Bronchial epithelial cell (primary cell): Measurements from ENCODE around the gene CCDC169. TPM values are rescaled to one million over a fixed set of nuclear protein-coding genes. Genes with fewer than 3 reads are reported as not detected.

Source experiments
- DNase-seq: peaks from one replicate; pipeline ENCODE4 v3.0.0-alpha.2; 2010; ENCODE audit warnings: low read depth
- FAIRE-seq: peaks from 2 replicates; lab custom pipeline; 2011; peaks lifted over from hg19 to GRCh38; lab: Jason Lieb, UNC
- H3K27me3 ChIP-seq: 2 replicates; pipeline ENCODE4 v1.5.1; 2011; ENCODE audit warnings: low read length; ENCODE audit not compliant: control insufficient read depth, insufficient read depth
- H3K36me3 ChIP-seq: 2 replicates; pipeline ENCODE4 v1.5.1; 2011; ENCODE audit warnings: low read length; ENCODE audit not compliant: control insufficient read depth, insufficient read depth
- H3K4me3 ChIP-seq: 2 replicates; pipeline ENCODE4 v1.5.1; 2011; ENCODE audit warnings: mild to moderate bottlenecking, low read depth, low read length, control low read depth
- CTCF ChIP-seq: IDR thresholded peaks from 2 replicates; pipeline ENCODE4 v1.5.1; 2011; ENCODE audit warnings: mild to moderate bottlenecking, moderate library complexity, low read length, control low read depth, inconsistent platforms; ENCODE audit not compliant: insufficient read depth, severe bottlenecking
- total RNA-seq: library from RNA; depleted of rRNA; stranded (reverse); fragments of >200 nt; gene quantifications from 2 replicates; pipeline ENCODE4 v1.2.1, GENCODE V29; 2014

CCDC169 gene
- 1.5 and 1.8 TPM in 2 replicates for total RNA-seq

- TF ChIP-seq CTCF, result no peak
- H3K27me3 ChIP-seq, result no peaks in the 10 kb centered on the region
- FAIRE-seq (no peak), DNase-seq (peak; percentile 32)
- H3K36me3 ChIP-seq, result no peaks in the 10 kb centered on the region
- H3K4me3 ChIP-seq, result peak within 1 kb of the TSS; percentile 56
Measured at GRCh38 chr13:36297366-36298338, at the start of gene CCDC169. Gene CCDC169 (minus strand): TSS chr13:36297814. CDS start chr13:36297719, 95 bp downstream.

GRCh38 chr13:36346222-36347083 is 48.8 kb upstream of the CCDC169 start, which contains the start of gene SPART:
Gene SPART (minus strand): TSS chr13:36346394. CDS start chr13:36335830, 10,564 bp downstream.
- FAIRE-seq, result no peak
- TF ChIP-seq CTCF, result peak; percentile 97
- DNase-seq, result peak; percentile 73
- peaks cover 1% of the 10 kb centered on the region for H3K36me3 ChIP-seq
- H3K27me3 ChIP-seq, result no peaks in the 10 kb centered on the region
- H3K4me3 ChIP-seq, result peak within 1 kb of the TSS; percentile 92

- Histone ChIP-seq H3K27me3 (no peaks in the 10 kb centered on the region), H3K4me3 (peak overlapping the region; percentile 92), H3K36me3 (peaks cover 1% of the 10 kb centered on the region)
- DNase-seq, result peak; percentile 75
- TF ChIP-seq CTCF, result no peak
- no peak for FAIRE-seq
Measured at GRCh38 chr13:36345438-36346221, 48.0 kb upstream of the CCDC169 start.

GRCh38 chr13:36344886-36345437 is 47.3 kb upstream of the CCDC169 start:
- no peak for DNase-seq

More at GRCh38 chr13:36344886-36345437, 47.3 kb upstream of the CCDC169 start:
- Histone ChIP-seq H3K4me3 (peak overlapping the region; percentile 92), H3K27me3 (no peaks in the 10 kb centered on the region), H3K36me3 (peaks cover 1% of the 10 kb centered on the region)
- FAIRE-seq, result no peak
- TF ChIP-seq CTCF, result no peak
